GM21381 (cell line): ENCODE measurements around the gene SYNPO.
A peak's percentile ranks its signal among the peaks of the same experiment; 100 is the strongest.

Experiments
- ATAC-seq: cut with Tn5 transposase; IDR thresholded peaks from one replicate; pipeline ENCODE4 v1.9.1; 2021; ENCODE audit warnings: mild to moderate bottlenecking, moderate library complexity; ENCODE audit not compliant: unreplicated experiment

SYNPO gene

DNA sequence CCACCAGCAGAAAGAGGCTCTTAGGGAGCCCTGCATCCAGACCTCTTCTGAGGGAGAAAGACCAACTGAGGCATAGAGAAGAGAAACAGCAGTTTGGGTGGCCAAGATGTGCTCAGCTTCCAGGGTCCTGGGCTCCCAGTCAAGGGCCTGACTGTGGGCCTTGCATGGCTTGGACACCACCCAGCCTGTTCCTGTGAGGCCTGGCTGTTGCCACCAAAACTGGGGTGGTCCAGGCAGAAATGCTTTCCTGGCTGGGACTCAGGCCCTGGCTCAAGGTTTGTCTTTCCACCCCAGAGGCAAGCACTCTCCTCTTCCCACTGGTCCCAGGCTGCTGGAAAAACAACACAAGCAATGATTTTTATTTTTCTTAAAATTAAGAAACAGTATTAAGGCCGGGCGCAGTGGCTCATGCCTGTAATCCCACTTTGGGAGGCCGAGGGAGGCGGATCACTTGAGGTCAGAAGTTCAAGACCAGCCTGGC lies 33.9 kb downstream of the SYNPO start:
- ATAC-seq, result no peak

DNA sequence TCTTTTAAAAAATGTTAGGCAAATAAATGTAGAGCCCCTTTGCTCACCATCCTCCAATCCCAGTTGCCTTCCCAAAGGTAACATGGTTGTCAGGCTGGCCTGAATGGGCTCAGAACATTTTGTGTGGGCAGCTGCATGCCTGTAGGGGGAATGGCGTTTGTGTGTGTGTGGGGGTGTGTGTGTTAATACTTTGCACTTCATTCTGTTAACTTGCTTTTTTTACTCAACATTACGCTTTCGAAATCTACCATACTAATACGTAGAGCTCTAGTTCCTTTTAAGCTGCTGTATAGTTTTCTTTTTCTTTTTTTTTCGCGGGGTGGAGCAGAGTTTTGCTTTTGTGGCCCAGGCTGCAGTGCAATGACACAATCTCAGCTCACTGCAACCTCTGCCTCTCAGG lies 34.6 kb downstream of the SYNPO start:
- no peak for ATAC-seq

DNA sequence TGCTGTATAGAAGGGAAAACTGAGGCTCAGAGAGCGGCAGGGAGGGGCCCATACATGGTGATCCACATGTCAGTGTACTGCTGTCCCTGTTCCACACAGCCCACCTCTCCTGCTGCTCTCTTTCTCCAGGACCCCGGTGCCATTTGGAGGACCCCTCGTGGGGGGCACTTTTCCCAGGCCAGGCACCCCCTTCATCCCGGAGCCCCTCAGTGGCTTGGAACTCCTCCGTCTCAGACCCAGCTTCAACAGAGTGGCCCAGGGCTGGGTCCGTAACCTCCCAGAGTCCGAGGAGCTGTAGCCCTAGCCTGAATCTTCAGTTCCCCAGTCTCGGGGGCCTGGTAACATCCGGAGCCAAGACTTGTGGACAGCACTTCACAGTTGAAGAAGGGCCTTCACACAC lies 36.1 kb downstream of the SYNPO start:
- no peak for ATAC-seq

DNA sequence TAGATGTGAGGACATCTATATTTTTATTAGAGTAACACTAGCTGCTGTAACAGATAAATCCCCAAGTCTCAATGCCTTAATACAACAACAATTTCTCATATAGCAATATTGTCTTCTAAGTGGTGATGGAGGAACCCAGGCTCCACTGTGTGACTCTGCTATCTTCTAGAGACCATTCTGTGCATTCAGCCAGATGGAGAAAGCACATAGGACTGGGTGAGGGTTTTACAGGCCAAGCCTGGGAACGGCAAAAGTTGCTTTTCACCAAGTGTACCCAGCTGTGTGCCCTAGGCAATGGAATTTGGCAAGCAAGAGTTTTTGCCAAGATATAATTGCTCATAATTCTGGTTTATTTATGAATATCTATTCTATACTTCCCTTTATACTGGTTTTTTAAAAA lies 48.7 kb downstream of the SYNPO start:
- ATAC-seq, result no peak

DNA sequence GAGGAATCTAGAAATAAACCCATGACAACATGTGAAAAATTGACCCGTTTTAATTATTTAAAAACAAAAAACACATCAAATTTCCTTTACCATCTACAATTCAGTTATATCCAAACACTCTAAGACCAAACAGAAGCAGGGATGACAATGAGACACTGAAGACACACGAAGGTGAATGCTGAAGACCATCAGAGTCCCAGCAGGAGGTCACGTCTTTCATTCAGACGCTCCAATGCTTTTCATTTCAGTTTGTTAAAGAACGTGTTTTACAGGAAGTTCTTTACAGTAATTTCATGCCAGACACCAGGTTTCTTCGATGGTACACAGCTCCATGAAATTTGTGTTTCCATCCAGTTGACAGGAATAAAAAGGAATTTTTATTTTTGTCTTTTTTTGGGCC lies 50.3 kb downstream of the SYNPO start:
- ATAC-seq, result no peak

DNA sequence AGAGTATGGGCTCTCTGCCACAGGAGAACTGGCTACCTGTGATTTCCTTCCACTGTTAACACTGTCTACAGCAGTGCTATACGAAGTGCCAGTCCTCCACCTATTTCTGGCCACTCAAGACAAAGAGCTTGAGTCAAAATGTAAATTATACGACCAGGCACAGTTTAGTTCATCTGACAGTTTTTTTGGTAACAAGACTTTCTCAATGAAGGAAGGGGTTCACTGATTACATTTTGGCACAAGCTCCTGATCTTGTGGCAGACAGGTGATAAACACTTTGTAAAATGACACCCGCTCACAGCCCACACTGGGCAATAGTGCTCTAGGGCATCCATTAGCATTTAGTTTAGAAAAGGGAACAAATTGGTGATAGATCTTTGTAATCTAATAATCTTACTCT lies 51.8 kb downstream of the SYNPO start:
- no peak for ATAC-seq

DNA sequence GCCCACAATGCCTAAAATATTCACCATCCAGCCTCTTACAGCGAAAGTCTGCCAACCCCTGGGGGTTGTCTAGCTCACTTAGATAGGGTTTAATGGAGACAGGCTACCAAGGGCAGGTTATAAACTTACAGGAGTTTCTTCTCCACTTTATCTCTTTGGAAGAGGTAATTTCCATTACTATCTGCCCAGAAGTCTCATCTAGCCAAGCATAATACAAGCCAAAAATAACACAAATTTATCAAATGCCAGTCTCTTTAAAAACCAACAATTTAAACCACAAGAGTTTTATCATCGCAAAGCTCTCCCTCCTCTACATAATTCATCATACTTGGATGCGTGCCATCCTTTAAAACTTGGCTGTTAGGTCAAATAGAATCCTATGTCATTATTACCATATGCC lies 54.2 kb downstream of the SYNPO start:
- ATAC-seq, result no peak

DNA sequence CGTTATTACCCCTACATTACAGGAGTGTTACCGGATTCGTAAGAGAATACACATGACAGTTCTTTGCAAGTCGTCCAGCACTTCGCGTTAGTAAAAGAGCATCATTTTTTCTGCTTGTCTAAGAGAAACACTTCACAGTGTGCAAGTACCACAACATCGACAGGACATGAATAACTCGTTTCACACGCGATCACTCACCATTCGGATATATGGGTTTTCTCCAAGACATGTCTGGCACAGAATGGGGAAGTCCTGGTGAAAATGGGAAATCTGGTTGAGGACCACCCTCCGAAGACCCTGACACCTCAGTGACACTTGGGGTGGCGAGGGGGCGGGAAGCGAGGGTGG lies 59.8 kb downstream of the SYNPO start:
- no peak for ATAC-seq

DNA sequence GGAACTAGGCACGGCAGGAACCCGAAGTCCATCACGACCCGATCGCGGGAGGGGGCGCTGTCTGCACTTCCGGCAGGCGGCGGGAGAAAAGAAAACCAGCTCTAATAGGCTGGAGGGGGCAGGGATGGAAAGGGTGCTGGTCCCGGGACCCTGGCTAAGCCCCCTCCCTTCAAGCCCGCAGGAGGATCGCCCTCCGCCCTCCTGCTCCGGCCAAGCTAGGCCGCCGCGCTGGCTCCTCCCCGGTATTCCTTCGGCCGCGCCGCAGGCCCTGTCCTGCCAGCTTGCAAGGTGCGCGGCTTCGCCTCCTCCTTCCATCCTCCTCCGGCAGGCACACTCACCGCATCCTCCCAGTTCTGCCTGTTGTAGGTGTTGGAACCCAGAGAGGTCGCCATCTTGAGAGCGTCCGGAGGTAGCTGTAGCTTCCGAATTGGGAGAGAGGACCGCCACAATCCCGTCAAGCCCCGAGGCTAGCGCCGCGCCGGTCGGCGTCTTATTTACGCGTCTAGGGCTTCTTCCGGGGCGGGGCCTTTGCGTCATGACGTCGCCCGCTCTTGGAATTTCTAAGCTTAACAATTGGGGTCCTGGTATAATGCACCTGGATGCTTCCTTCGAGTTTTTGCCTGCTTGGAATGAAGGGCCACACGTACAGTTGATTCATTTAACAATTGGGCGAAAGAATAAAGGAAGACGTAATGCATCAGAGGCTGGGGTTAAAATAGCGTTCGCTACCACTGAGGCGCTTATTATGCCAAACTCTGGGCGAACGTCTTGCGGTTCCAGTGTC lies 60.3 kb downstream of the SYNPO start, which contains the start of gene RBM22:
TSS of gene RBM22 (minus strand) at position 469 of the 784 bp plus-strand sequence. CDS start at position 392, 77 bp downstream.
- ATAC-seq, result peak; percentile 98

DNA sequence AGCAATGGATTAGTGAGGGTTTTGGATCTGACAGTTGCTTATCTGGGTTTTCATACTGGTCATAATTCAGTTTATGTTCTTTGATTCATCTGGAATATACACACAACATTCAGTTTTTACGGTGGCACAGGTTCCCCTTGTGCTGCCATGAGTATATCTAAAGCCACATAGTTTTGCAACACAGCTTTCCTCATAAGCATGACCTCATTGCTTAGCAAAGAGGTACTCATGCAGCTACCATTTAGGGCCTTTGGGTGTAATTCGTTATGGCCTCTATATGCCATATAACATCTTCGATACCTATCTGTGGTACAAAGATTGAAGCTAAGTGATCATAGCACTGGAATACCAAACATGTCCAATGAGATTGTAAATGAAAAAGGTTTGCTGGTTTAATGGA lies 63.3 kb downstream of the SYNPO start:
- ATAC-seq, result no peak

DNA sequence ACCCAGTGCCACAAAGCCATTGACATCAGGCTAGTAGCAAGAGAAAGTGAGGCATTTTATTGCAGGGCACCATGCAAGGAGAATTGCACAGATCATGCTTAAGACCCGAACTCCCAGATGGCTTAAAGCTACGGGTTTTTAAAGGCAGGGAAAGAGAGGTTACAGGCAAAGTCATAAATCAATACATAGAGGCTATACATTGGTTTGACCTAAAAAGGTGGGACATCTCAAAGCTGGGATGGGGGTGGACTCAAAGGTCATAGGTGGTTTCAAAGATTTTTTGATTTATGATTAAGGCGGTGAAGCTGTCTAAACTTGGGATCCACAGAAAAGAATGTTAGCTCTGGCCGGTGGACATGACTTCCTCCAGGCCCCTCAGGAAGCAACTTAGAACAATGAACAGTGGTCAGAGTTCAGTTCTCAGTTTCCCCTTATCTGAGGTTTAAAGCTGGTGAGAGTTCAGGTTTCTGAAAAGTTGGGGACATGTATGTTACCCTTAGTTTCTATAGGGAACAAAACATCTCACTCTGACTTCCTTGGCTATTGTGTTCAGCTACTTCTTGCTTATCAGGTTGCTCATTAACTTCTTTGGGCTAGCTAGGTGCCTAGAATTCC lies 66.4 kb downstream of the SYNPO start:
- no peak for ATAC-seq
